Measurements from ENCODE around the gene ATP6V1D.
"Not testable (repeated sequence)": the region's sequence is repeated elsewhere in the genome, so short reads cannot be mapped to it uniquely, and the experiment has no call there.

ATP6V1D gene

GRCh38 chr14:67365476-67365875 is 5.9 kb upstream of the ATP6V1D start:
- DNase-seq = no peak

GRCh38 chr14:67360470-67361206 is 1.0 kb upstream of the ATP6V1D start:
- DNase-seq = peak; percentile 27

GRCh38 chr14:67358924-67359774 is 455 bp downstream of the ATP6V1D start:
- DNase-seq = no peak

GRCh38 chr14:67357969-67358354 is 1.6 kb downstream of the ATP6V1D start:
- no peak for DNase-seq

GRCh38 chr14:67357186-67357968 is 2.2 kb downstream of the ATP6V1D start:
- no peak for DNase-seq

GRCh38 chr14:67352055-67352454 is 7.5 kb downstream of the ATP6V1D start:
- no peak for DNase-seq

GRCh38 chr14:67345583-67345982 is 14.0 kb downstream of the ATP6V1D start:
- DNase-seq = no peak

- DNase-seq = no peak
Measured at GRCh38 chr14:67343601-67344230, 15.9 kb downstream of the ATP6V1D start.

GRCh38 chr14:67341231-67341630 is 18.4 kb downstream of the ATP6V1D start:
- DNase-seq = not testable (repeated sequence)

GRCh38 chr14:67335781-67336180 is 23.8 kb downstream of the ATP6V1D start:
- no peak for DNase-seq

GRCh38 chr14:67332468-67332867 is 27.1 kb downstream of the ATP6V1D start:
- DNase-seq = no peak

- no peak for DNase-seq
Measured at GRCh38 chr14:67331368-67332125, 28.1 kb downstream of the ATP6V1D start.

GRCh38 chr14:67329666-67330065 is 29.9 kb downstream of the ATP6V1D start:
- not testable (repeated sequence) for DNase-seq

- DNase-seq = no peak
Measured at GRCh38 chr14:67319142-67319541, 40.5 kb downstream of the ATP6V1D start.

GRCh38 chr14:67317822-67318221 is 41.8 kb downstream of the ATP6V1D start:
- DNase-seq = no peak

GRCh38 chr14:67313153-67313552 is 46.5 kb downstream of the ATP6V1D start:
- no peak for DNase-seq

- DNase-seq = no peak
Measured at GRCh38 chr14:67311868-67312267, 47.7 kb downstream of the ATP6V1D start.

All from 8988T (cell line).